Inflammatory macrophage treated with lipopolysaccharide for 1 hour (primary cell): ENCODE results near the gene SUPT3H.

Experiments
- DNase-seq, 2 donors: peaks; one replicate each; pipeline ENCODE4 v3.0.0-alpha.2; 2020 to 2022

Gene SUPT3H

DNA sequence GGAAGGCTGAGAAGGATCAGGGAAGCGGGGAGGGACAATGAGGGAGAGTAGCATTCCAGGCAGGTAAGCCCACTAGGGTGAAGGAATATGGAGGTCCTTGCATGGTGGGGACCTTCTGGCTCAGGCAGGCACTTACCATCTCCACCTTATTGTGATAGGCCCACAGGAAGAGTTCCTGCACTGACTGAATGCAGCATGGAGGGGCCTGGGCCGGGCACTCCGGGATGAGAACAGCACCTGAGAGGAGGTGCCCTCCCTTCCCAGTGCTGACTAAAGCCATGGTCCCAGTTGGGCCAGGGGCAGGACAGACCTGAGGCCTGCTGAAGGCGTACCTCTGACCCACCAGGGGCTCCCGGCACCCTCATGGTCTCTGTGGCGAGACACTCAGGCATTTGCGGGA lies 597.6 kb downstream of the SUPT3H start:
- DNase-seq, result no peak

DNA sequence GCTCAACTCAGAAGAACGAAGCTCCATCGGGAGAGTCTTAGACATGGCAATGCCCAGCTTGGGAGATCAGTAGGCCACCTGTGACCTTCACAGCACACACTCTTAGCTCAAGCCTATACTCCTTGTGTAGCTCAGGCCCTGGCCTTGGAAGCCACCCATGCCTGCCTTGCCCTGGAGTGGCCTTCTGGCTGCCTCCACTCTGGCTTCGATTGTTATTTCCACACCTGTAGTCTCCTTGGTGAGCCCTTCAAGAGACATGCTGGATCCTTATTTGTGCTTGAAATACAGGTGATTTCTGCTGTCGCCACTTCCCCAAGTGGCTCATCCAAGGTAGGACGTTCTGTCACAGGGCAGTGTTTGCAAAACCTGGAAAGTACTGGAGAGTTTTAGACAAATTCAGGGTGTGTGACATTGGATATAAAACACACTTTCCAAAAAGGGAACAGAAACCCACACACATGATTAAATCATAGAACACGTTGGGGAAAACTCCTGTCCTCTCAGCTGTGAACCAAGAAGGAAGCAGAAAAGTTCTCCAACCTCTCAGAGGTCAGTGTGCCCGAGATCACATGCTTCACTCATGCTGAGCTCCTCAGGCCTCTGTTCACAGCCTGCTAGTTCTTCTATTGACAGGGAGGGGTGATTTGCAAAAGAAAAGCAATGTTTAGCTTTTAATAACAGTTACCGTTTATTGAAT lies 598.5 kb downstream of the SUPT3H start:
- peak; percentile 84 to 95 for DNase-seq
